ENCODE data around the gene TCHHL1. TPM values are rescaled to one million over a fixed set of nuclear protein-coding genes. Genes with fewer than 3 reads are reported as not detected.

The TCHHL1 gene
- total and polyA plus RNA-seq, 2 of the 4 experiments (the other 2 are of a cell fraction): not detected

- Histone ChIP-seq H3K36me3 (ENCODE audit: control insufficient read depth, insufficient read depth, low read length) (no peaks in the 10 kb centered on the region), H3K4me2 (ENCODE audit: low read depth, low read length) (no peak overlapping the region), H3K27ac (ENCODE audit: insufficient read depth, low read length) (no peak overlapping the region), H3K4ac (ENCODE audit: low read depth, low read length) (no peak overlapping the region), H3K14ac (replicated peaks; ENCODE audit: low read depth, low read length) (no peak overlapping the region), H3K9me1 (ENCODE audit: insufficient read depth, low read length) (no peaks in the 10 kb centered on the region), H2BK15ac (ENCODE audit: low read depth, low read length) (no peak overlapping the region), H3K18ac (ENCODE audit: low read depth, low read length) (no peak overlapping the region), H2BK5ac (ENCODE audit: low read depth, low read length, poor library complexity, severe bottlenecking) (no peak overlapping the region), H3K56ac (ENCODE audit: extremely low read depth, insufficient read depth, low read length) (no peak overlapping the region), H4K5ac (ENCODE audit: low read depth, low read length) (no peak overlapping the region), H2BK120ac (ENCODE audit: low read depth, low read length) (no peak overlapping the region), H2AFZ (replicated peaks; ENCODE audit: low read length, poor library complexity) (no peak overlapping the region), H2AK9ac (replicated peaks; ENCODE audit: low read depth, low read length, poor library complexity) (no peak overlapping the region), H2BK20ac (ENCODE audit: low read depth, low read length) (no peak overlapping the region), H4K20me1 (ENCODE audit: insufficient read depth, low read length) (no peaks in the 10 kb centered on the region; the same call in 1 of the 2 replicates), H3K79me1 (ENCODE audit: low read depth in 1 of 2, low read length in 2 of 2) (no peaks in the 10 kb centered on the region), H3K23ac (ENCODE audit: low read depth, low read length) (no peak overlapping the region), H3K27me3 (ENCODE audit: control insufficient read depth, insufficient read depth, low read length) (peaks cover 30% of the 10 kb centered on the region), H4K91ac (ENCODE audit: insufficient read depth, low read depth, low read length) (no peak overlapping the region), H2AK5ac (ENCODE audit: low read depth, low read length) (no peak overlapping the region), H3K4me3 (ENCODE audit: insufficient read depth, low read depth, low read length) (no peak overlapping the region), H3K4me1 (ENCODE audit: control insufficient read depth, insufficient read depth, low read length) (no peaks in the 10 kb centered on the region; the same call in 1 of the 2 replicates), H3K9me3 (ENCODE audit: control insufficient read depth, insufficient read depth, low read length) (peaks cover 21% of the 10 kb centered on the region), H3K9ac (ENCODE audit: low read depth, low read length) (no peak overlapping the region), H4K8ac (ENCODE audit: low read depth in 2 of 2, low read length in 2 of 2) (no peak overlapping the region)
- ATAC-seq (ENCODE audit: low read depth): no peak
- ChIA-PET CTCF (no interaction called here), POLR2A (ENCODE audit: unreplicated experiment) (no interaction called here)
- dilution Hi-C loops (cut with HindIII; ENCODE audit: low sequenced_read_pairs, unreplicated experiment) (no loop called here), intact Hi-C loops (cut with micrococcal nuclease) (no loop called here), in situ Hi-C loops (cut with MboI; ENCODE audit: low sequenced_read_pairs) (no loop called here)
- no peak for DNase-seq
- no peak for TF ChIP-seq RCOR1 (IDR thresholded peaks at IDR 0.05; ENCODE audit: insufficient replicate concordance, low read length)
- no peak for TF ChIP-seq NFE2L2 (IDR thresholded peaks at IDR 0.05; ENCODE audit: low read depth, low read length)
- no peak for TF ChIP-seq BHLHE40 (IDR thresholded peaks at IDR 0.05; ENCODE audit: low read depth, low read length)
- no peak for TF ChIP-seq RAD21 (IDR thresholded peaks at IDR 0.05; ENCODE audit: low read length)
- TF ChIP-seq MAZ (IDR thresholded peaks at IDR 0.05; ENCODE audit: borderline replicate concordance, low read depth, low read length): no peak
- TF ChIP-seq CHD1 (IDR thresholded peaks at IDR 0.05; ENCODE audit: low read depth, low read length): no peak
- TF ChIP-seq CEBPB (IDR thresholded peaks at IDR 0.05; ENCODE audit: low read depth, low read length): no peak
- TF ChIP-seq RFX5 (IDR thresholded peaks at IDR 0.05; ENCODE audit: low read depth, low read length): no peak
- no peak for TF ChIP-seq POLR2A (IDR thresholded peaks at IDR 0.05; ENCODE audit: low read depth, low read length)
- no peak for TF ChIP-seq MAFK (IDR thresholded peaks at IDR 0.05; ENCODE audit: low read depth, low read length)
- TF ChIP-seq USF2 (IDR thresholded peaks at IDR 0.05; ENCODE audit: low read depth, low read length): no peak
- WGBS, 2 experiments (ENCODE audit: extremely low coverage in 2 of 2, insufficient read length in 1 of 2): no CpG with 5 or more reads among the region's 2 CpGs
- no TSS peak for BruUV-seq (replicated peaks)
These were observed 16.0 kb upstream of the TCHHL1 start for GRCh38 chr1:152104854-152105253.
